Measurements from ENCODE around the gene DLGAP1. TPM values are rescaled to one million over a fixed set of nuclear protein-coding genes. Genes with fewer than 3 reads are reported as not detected.
"Not testable (repeated sequence)": the region's sequence is repeated elsewhere in the genome, so short reads cannot be mapped to it uniquely, and the experiment has no call there.

The DLGAP1 gene
- total RNA-seq, 4 donors from 2014 or later = 2.0 to 4.7 (median 2.1) TPM; not detected in 1

DNA sequence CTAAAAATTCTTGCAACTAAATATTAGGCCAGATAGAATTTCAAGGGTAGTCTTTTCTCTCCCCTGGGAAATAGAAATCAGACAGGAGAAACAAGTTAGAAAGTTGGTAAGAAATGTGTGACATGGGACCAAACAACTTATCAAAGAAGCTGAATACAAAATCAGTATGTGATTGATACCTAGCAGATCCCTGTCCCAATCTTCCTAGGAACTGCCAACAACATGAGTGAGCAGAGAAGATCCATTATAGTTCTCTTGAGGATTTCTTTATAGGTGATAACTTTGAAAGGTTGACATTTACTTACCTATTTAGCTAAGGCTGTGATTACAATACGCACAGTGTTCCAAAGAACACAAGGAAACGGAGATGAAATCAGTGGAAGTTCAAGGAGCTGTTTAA is 162.4 kb downstream of the DLGAP1 start:
- Histone ChIP-seq H3K36me3 (no peaks in the 10 kb centered on the region), H3K4me1 (no peaks in the 10 kb centered on the region), H3K9me3 (no peaks in the 10 kb centered on the region), H3K4me3 (no peak overlapping the region), H3K27me3 (no peaks in the 10 kb centered on the region), H3K27ac (no peak overlapping the region)
- 75% methylated on average over 2 of the region's 2 CpGs for WGBS
- TF ChIP-seq POLR2A (IDR thresholded peaks at IDR 0.05) (no peak), EP300 (IDR thresholded peaks at IDR 0.05) (no peak), POLR2AphosphoS5 (IDR thresholded peaks at IDR 0.05) (no peak), CTCF (IDR thresholded peaks at IDR 0.05) (no peak)
- no peak for DNase-seq (ENCODE audit: low spot score in 2 of 2)

GRCh38 chr18:4287340-4287739 is 167.8 kb downstream of the DLGAP1 start:
- not testable (repeated sequence) for H3K27me3 ChIP-seq, H3K4me1 ChIP-seq
- 87% methylated on average over 3 of the region's 3 CpGs for WGBS

DNA sequence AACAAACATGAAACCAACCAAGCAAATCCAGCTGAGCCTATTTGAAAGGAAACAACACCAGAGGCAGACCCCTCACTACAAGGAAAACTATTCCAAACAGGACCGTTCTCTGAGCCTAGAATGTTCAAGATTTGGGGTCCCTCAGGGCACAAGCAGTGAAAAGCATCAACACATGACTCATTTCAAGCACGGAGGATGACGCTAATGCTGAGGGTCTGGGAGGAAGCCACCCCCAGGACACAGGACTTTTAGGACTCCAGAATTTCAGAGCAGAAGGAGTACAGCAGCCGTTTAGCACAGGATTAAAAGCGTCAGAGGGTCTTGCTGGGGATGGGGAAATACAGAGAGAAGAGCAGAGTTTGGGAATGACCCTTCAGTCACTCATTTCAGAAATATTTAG is 168.9 kb downstream of the DLGAP1 start:
- no peaks in the 10 kb centered on the region for H3K9me3 ChIP-seq
- no peaks in the 10 kb centered on the region for H3K36me3 ChIP-seq
- H3K27me3 ChIP-seq = no peaks in the 10 kb centered on the region
- no peak for TF ChIP-seq POLR2A (IDR thresholded peaks at IDR 0.05)
- TF ChIP-seq EP300 (IDR thresholded peaks at IDR 0.05) = no peak
- no peak for TF ChIP-seq CTCF (IDR thresholded peaks at IDR 0.05)
- no peak for TF ChIP-seq POLR2AphosphoS5 (IDR thresholded peaks at IDR 0.05)
- WGBS = 69% methylated on average over 5 of the region's 5 CpGs
- H3K4me3 ChIP-seq = no peak overlapping the region
- H3K4me1 ChIP-seq = no peaks in the 10 kb centered on the region
- no peak overlapping the region for H3K27ac ChIP-seq
- no peak for DNase-seq (ENCODE audit: low spot score in 2 of 2)

More at GRCh38 chr18:4287340-4287739, 167.8 kb downstream of the DLGAP1 start:
- DNase-seq (ENCODE audit: low spot score in 2 of 2); H3K36me3 ChIP-seq; H3K27ac ChIP-seq; H3K4me3 ChIP-seq; H3K9me3 ChIP-seq: not testable (repeated sequence)

DNA sequence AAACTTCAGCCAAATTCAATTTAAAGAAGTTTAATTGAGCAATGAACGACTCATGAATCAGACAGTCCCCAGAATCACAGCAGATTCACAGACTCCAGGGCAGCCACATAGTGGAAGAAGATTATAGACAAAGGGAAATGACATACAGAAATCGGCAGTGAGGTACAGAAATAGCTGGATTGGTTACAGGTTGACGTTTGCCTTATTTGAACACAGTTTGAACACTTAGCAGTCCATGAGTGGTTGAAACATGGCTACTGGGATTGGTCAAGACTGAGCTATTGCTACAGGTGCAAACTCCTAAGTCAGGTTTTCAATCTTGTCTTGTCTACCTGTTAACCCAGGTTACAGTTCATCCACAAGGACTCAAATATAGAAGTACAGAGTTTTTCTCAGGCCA is 169.6 kb downstream of the DLGAP1 start:
- TF ChIP-seq EP300 (IDR thresholded peaks at IDR 0.05) (no peak), POLR2AphosphoS5 (IDR thresholded peaks at IDR 0.05) (no peak)
- H3K27me3 ChIP-seq = no peaks in the 10 kb centered on the region
- H3K4me3 ChIP-seq = no peak overlapping the region
- no peak for DNase-seq (ENCODE audit: low spot score in 2 of 2)
- 51% methylated on average over 3 of the region's 3 CpGs for WGBS
- no peaks in the 10 kb centered on the region for H3K36me3 ChIP-seq
- H3K9me3 ChIP-seq = no peaks in the 10 kb centered on the region
- H3K4me1 ChIP-seq = no peaks in the 10 kb centered on the region
- no peak overlapping the region for H3K27ac ChIP-seq

DNA sequence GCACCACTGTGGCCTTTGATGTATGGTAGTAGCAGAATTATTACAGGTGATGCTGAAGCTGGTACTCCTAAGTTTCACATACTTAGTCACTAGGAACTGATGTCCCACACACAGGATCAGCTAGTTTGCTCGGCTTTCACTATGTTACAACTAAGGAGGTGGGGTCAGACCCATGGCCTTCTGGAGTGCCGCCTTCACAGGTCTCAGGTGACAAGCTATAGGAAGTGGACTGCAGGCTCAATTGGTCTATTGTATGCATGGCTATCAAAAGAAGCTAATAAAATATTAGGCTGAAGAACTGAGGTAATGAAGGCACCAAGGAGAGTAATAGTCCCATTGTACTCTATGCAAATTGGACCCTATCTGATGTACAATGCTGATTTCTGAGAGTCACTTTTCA is 170.6 kb downstream of the DLGAP1 start:
- WGBS = 88% methylated on average over 2 of the region's 2 CpGs
- no peak for TF ChIP-seq POLR2AphosphoS5 (IDR thresholded peaks at IDR 0.05)
- TF ChIP-seq EP300 (IDR thresholded peaks at IDR 0.05) = no peak
- TF ChIP-seq POLR2A (IDR thresholded peaks at IDR 0.05) = no peak
- no peak for TF ChIP-seq CTCF (IDR thresholded peaks at IDR 0.05)
- H3K4me1 ChIP-seq = no peaks in the 10 kb centered on the region
- H3K36me3 ChIP-seq = no peaks in the 10 kb centered on the region
- H3K27me3 ChIP-seq = no peaks in the 10 kb centered on the region
- H3K9me3 ChIP-seq = no peaks in the 10 kb centered on the region
- H3K27ac ChIP-seq = no peak overlapping the region
- no peak for DNase-seq (ENCODE audit: low spot score in 2 of 2)
- no peak overlapping the region for H3K4me3 ChIP-seq

DNA sequence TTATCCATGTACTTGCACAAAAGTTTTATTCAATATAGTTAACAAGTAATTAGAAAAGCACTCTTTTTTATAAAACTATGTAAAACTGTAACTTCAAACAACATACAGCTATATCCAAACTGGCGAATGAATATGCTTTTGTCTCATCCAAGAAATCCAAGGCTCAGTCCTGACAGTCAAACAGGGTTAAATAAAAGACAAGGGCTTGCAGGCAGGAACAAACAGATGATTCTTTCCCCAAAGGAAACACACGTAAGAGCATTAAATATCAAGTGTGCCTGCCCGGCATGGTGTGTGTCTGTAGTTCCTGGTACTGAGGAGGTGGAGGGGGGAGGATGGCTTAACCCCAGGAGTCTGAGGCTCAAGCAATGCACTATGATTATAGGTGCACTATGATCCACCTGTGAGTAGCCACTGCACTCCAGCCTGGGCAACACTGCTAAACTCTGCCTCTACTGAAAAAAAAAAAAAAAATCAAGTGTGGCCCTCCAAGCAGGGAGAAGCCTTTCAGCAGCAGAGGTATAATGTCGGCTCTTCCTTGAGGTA is 171.3 kb downstream of the DLGAP1 start:
- no peaks in the 10 kb centered on the region for H3K27me3 ChIP-seq
- DNase-seq (ENCODE audit: low spot score in 2 of 2) = no peak
- 65% methylated on average over 4 of the region's 4 CpGs for WGBS

More for the DNA sequence above, 171.3 kb downstream of the DLGAP1 start:
- TF ChIP-seq POLR2AphosphoS5 (IDR thresholded peaks at IDR 0.05) = no peak
- no peak for TF ChIP-seq EP300 (IDR thresholded peaks at IDR 0.05)
- TF ChIP-seq POLR2A (IDR thresholded peaks at IDR 0.05) = no peak
- TF ChIP-seq CTCF (IDR thresholded peaks at IDR 0.05) = no peak
- Histone ChIP-seq H3K27ac (no peak overlapping the region), H3K36me3 (no peaks in the 10 kb centered on the region), H3K4me3 (no peak overlapping the region), H3K9me3 (no peaks in the 10 kb centered on the region), H3K4me1 (no peaks in the 10 kb centered on the region)
